ENCODE results near the gene AMZ2. TPM values are rescaled to one million over a fixed set of nuclear protein-coding genes. Genes with fewer than 3 reads are reported as not detected.
"Not testable (repeated sequence)": the region's sequence is repeated elsewhere in the genome, so short reads cannot be mapped to it uniquely, and the experiment has no call there.

AMZ2 gene
- total and polyA plus RNA-seq, 4 donors, result 11.6 to 19.6 (median 17.3) TPM

- 70% methylated on average over 2 of the region's 2 CpGs for WGBS
Observed at GRCh38 chr17:68262467-68262866, 14.6 kb downstream of the AMZ2 start.

DNA sequence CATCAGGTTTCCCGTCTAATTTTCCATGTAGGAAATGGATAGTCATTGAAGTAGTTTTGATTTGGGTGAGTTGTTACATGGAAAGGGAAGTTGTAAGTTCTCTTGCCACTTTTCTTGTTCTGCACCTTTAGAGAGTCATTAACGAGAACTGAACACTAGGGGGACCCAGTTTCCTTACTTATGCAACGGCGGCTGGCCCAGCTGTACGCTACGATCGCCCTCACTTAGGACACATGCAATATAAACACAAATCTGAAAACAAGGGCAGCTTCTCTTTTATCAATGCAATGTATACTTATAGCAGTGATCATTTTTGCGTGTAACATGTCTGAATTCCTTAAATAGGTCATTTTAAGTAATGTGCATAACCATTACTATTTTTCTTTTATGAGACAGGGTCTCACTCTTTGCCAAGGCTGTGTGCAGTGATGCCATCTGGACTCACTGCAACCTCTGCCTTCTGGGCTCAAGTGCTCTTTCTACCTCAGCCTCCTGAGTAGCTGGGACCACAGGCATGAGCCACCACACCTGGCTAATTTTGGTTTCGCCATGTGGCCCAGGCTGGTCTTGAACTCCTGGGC lies 15.3 kb downstream of the AMZ2 start:
- peaks cover 5 to 17% (median 11%) of the 10 kb centered on the region in 4 donors for H3K4me1 ChIP-seq (ENCODE audit: control insufficient read depth in 4 of 4, insufficient read depth in 4 of 4, low read length in 3 of 4)
- TF ChIP-seq CTCF (IDR thresholded peaks at IDR 0.05; ENCODE audit: low read depth, low read length, missing input control) (peak; percentile 63), RAD21 (IDR thresholded peaks at IDR 0.05) (peak; percentile 86 to 87)
- not testable (repeated sequence) for H3K9me3 ChIP-seq (ENCODE audit: control insufficient read depth in 4 of 4, low read length in 3 of 4); DNase-seq (ENCODE audit: low spot score); H3K9ac ChIP-seq (ENCODE audit: low read depth in 1 of 2, low read length in 2 of 2); H3K27me3 ChIP-seq (ENCODE audit: control insufficient read depth in 4 of 4, insufficient read depth in 4 of 4, low read length in 3 of 4); H3K36me3 ChIP-seq (ENCODE audit: control insufficient read depth in 4 of 4, insufficient read depth in 3 of 4, low read depth in 1 of 4, low read length in 3 of 4); H3K27ac ChIP-seq (ENCODE audit: low read depth in 1 of 2, low read length in 2 of 2); H3K4me3 ChIP-seq (ENCODE audit: low read depth in 1 of 3, low read length in 3 of 3)
- WGBS, result 11% methylated on average over 9 of the region's 9 CpGs

More at GRCh38 chr17:68262467-68262866, 14.6 kb downstream of the AMZ2 start:
- H3K27ac ChIP-seq (ENCODE audit: low read depth in 1 of 2, low read length in 2 of 2); H3K36me3 ChIP-seq (ENCODE audit: control insufficient read depth in 4 of 4, insufficient read depth in 3 of 4, low read depth in 1 of 4, low read length in 3 of 4); H3K9ac ChIP-seq (ENCODE audit: low read depth in 1 of 2, low read length in 2 of 2); H3K27me3 ChIP-seq (ENCODE audit: control insufficient read depth in 4 of 4, insufficient read depth in 4 of 4, low read length in 3 of 4); DNase-seq (ENCODE audit: low spot score); H3K4me3 ChIP-seq (ENCODE audit: low read depth in 1 of 3, low read length in 3 of 3); H3K9me3 ChIP-seq (ENCODE audit: control insufficient read depth in 4 of 4, low read length in 3 of 4): not testable (repeated sequence)
- H3K4me1 ChIP-seq (ENCODE audit: control insufficient read depth in 4 of 4, insufficient read depth in 4 of 4, low read length in 3 of 4), result peaks cover 5 to 17% (median 11%) of the 10 kb centered on the region in 4 donors

- Histone ChIP-seq H3K27ac (ENCODE audit: low read depth in 1 of 2, low read length in 2 of 2) (peak overlapping the region in 1 of 2 donors; percentile 50), H3K4me1 (ENCODE audit: control insufficient read depth in 4 of 4, insufficient read depth in 4 of 4, low read length in 3 of 4) (peaks cover 3 to 16% (median 11%) of the 10 kb centered on the region in 4 donors)
- WGBS, result 39% methylated on average over 2 of the region's 2 CpGs
- not testable (repeated sequence) for DNase-seq (ENCODE audit: low spot score); H3K4me3 ChIP-seq (ENCODE audit: low read depth in 1 of 3, low read length in 3 of 3); H3K27me3 ChIP-seq (ENCODE audit: control insufficient read depth in 4 of 4, insufficient read depth in 4 of 4, low read length in 3 of 4); H3K9me3 ChIP-seq (ENCODE audit: control insufficient read depth in 4 of 4, low read length in 3 of 4); H3K9ac ChIP-seq (ENCODE audit: low read depth in 1 of 2, low read length in 2 of 2); H3K36me3 ChIP-seq (ENCODE audit: control insufficient read depth in 4 of 4, insufficient read depth in 3 of 4, low read depth in 1 of 4, low read length in 3 of 4)
- TF ChIP-seq FOXA1 (IDR thresholded peaks at IDR 0.05) (peak; percentile 86), GABPA (IDR thresholded peaks at IDR 0.05 in 1 of 2, conservative IDR thresholded peaks at IDR 0.05 in 1 of 2) (peak in 1 of 2 donors; percentile 36), HNF4A (conservative IDR thresholded peaks at IDR 0.05) (peak; percentile 67 to 72), RAD21 (IDR thresholded peaks at IDR 0.05) (peak in 1 of 2 donors; percentile 62), REST (IDR thresholded peaks at IDR 0.05) (peak; percentile 45), SP1 (IDR thresholded peaks at IDR 0.05) (peak; percentile 73), EGR1 (IDR thresholded peaks at IDR 0.05; ENCODE audit: low read depth in 2 of 2) (peak in 1 of 2 donors; percentile 21), YY1 (IDR thresholded peaks at IDR 0.05) (peak; percentile 81), RXRA (IDR thresholded peaks at IDR 0.05) (peak; percentile 69 to 86), FOXA2 (IDR thresholded peaks at IDR 0.05) (peak; percentile 95), JUND (IDR thresholded peaks at IDR 0.05) (peak; percentile 44 to 73), MAX (IDR thresholded peaks at IDR 0.05) (peak; percentile 87)
- TF ChIP-seq, protein P1, sequence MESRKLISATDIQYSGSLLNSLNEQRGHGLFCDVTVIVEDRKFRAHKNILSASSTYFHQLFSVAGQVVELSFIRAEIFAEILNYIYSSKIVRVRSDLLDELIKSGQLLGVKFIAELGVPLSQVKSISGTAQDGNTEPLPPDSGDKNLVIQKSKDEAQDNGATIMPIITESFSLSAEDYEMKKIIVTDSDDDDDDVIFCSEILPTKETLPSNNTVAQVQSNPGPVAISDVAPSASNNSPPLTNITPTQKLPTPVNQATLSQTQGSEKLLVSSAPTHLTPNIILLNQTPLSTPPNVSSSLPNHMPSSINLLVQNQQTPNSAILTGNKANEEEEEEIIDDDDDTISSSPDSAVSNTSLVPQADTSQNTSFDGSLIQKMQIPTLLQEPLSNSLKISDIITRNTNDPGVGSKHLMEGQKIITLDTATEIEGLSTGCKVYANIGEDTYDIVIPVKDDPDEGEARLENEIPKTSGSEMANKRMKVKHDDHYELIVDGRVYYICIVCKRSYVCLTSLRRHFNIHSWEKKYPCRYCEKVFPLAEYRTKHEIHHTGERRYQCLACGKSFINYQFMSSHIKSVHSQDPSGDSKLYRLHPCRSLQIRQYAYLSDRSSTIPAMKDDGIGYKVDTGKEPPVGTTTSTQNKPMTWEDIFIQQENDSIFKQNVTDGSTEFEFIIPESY (IDR thresholded peaks at IDR 0.05), result peak; percentile 63
- TF ChIP-seq, protein P2, sequence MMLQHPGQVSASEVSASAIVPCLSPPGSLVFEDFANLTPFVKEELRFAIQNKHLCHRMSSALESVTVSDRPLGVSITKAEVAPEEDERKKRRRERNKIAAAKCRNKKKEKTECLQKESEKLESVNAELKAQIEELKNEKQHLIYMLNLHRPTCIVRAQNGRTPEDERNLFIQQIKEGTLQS (IDR thresholded peaks at IDR 0.05), result peak; percentile 37
Observed at GRCh38 chr17:68265833-68266232, 18.0 kb downstream of the AMZ2 start.
